Vagina (tissue), 2 donors: Measurements from ENCODE around the gene RPS27L. TPM values are rescaled to one million over a fixed set of nuclear protein-coding genes. Genes with fewer than 3 reads are reported as not detected.

Experiments
- DNase-seq, 2 donors: peaks; one replicate each; pipeline ENCODE4 v3.0.0-alpha.2; 2017; ENCODE audit errors: extremely low spot score in 2 of 2
- H3K27ac ChIP-seq: fragments of 200-600 bp; sonication (generic); one replicate; pipeline ENCODE4 v1.5.1; 2019
- H3K27me3 ChIP-seq: fragments of 200-600 bp; sonication (generic); one replicate; pipeline ENCODE4 v1.5.1; 2019
- H3K36me3 ChIP-seq, 2 donors: fragments of 200-600 bp; sonication (generic); one replicate each; pipeline ENCODE4 v1.5.1; 2017 to 2019
- H3K4me1 ChIP-seq: fragments of 200-600 bp; sonication (generic); one replicate; pipeline ENCODE4 v1.5.1; 2019
- H3K4me3 ChIP-seq, 2 donors: fragments of 200-600 bp; sonication (generic); 1 replicate in 1 of 2; 2 replicates in 1 of 2; pipeline ENCODE4 v1.5.1; 2016 to 2019
- H3K9me3 ChIP-seq: fragments of 200-600 bp; sonication (generic); one replicate; pipeline ENCODE4 v1.5.1; 2019
- POLR2A ChIP-seq, 2 donors: fragments of 450-650 bp; IDR thresholded peaks; one replicate each; pipeline ENCODE4 v1.6.1; 2017; ENCODE audit warnings: antibody characterized with exemption in 2 of 2, mild to moderate bottlenecking in 2 of 2, moderate library complexity in 2 of 2
- POLR2AphosphoS5 ChIP-seq, 2 donors: sonication (generic); formaldehyde crosslinking; IDR thresholded peaks; one replicate each; pipeline ENCODE4 v1.9.0; 2017; ENCODE audit warnings: antibody characterized with exemption in 2 of 2, mild to moderate bottlenecking in 2 of 2, low read depth in 1 of 2; ENCODE audit not compliant: insufficient read depth in 1 of 2
- intact Hi-C: fragments of 100-400 bp; cut with DNase I; formaldehyde crosslinking; loops from one replicate; pipeline ENCODE4 v1.15.1; 2023
- total RNA-seq: library from RNA; depleted of rRNA; stranded (reverse); fragments of >200 nt; gene quantifications from one replicate; pipeline ENCODE4 v1.2.3, GENCODE V29; 2016
- TF ChIP-seq, protein P1 (sequence below), 3 experiments: fragments of 450-650 bp in 2 of 3; fragments of 200-600 bp in 1 of 3; sonication (generic) in 1 of 3; IDR thresholded peaks; one replicate each; pipeline ENCODE4 v1.5.1; 2017 to 2019; ENCODE audit warnings: antibody characterized with exemption in 3 of 3, mild to moderate bottlenecking in 2 of 3, moderate library complexity in 2 of 3

The RPS27L gene
- total RNA-seq, 1 donor from 2014 or later, result 74.6 TPM

DNA sequence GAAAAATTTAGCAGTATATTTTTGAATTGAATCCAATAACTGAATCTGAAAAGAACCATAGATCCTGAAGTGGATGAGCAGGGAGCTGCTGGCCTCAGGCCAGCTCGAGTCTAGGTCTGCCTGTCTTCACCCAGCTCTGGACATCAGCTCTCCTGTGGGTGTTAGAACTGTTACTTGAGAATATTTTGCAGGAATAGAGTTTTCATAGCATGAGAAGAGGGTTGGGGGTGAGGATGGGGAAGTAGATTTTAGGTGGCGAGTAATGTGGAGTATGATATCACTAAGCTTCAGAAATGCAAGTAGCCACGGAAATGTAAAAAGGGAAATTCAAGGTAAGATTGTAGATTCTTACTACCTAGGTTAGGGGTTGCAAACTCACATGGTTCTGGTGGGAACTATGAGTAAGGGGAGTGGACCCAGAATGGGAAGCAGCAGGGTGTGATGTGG lies 38.3 kb upstream of the RPS27L start:
- Histone ChIP-seq H3K27ac (no peak overlapping the region), H3K4me1 (peaks cover 71% of the 10 kb centered on the region), H3K4me3 (no peak overlapping the region)

DNA sequence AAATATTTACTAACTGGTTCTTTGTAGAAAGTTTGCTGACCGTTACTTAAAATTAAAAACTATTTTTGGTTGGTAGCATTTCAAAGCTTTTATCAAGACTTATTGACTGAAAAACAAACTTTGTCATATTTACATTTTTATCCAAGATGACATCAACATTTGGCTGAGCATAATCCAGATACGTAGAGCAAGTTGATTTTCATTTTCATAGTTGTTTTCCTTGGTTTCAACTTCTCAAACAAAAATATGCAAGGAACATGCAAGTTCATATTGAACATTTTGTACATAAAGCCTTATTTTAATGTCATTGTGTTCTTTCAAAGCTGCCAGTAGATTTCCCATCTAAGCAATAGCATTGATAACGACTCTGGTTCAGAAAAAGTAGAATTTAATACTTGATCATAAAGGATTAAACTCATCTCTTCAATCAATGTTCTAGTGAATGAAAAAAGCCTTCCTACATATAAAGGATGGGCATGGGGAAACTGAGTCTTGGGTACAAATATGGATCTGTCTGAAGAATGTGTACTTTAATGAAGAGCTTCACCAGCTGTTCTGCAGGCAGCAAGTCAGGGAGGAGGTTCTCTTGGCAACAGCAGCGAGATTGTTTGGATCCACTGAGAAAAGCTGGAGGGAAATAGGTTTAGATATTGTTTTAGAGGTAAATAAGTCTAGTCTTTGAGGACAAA lies 37.7 kb upstream of the RPS27L start:
- H3K9me3 ChIP-seq, result no peaks in the 10 kb centered on the region
- H3K27me3 ChIP-seq, result no peaks in the 10 kb centered on the region
- H3K27ac ChIP-seq, result peak overlapping the region; percentile 28
- intact Hi-C loops, result loop anchor here (5.0 to 10.0 kb wide), 2 partner anchors 50 to 82 kb away; partner anchors contain the start of gene APH1B
- H3K4me3 ChIP-seq, result no peak overlapping the region
- no peak for DNase-seq
- H3K4me1 ChIP-seq, result peaks cover 76% of the 10 kb centered on the region
- TF ChIP-seq POLR2A (IDR thresholded peaks at IDR 0.05) (no peak), POLR2AphosphoS5 (IDR thresholded peaks at IDR 0.05; ENCODE audit: insufficient read depth in 1 of 2, low read depth in 1 of 2) (no peak)
- TF ChIP-seq, protein P1, sequence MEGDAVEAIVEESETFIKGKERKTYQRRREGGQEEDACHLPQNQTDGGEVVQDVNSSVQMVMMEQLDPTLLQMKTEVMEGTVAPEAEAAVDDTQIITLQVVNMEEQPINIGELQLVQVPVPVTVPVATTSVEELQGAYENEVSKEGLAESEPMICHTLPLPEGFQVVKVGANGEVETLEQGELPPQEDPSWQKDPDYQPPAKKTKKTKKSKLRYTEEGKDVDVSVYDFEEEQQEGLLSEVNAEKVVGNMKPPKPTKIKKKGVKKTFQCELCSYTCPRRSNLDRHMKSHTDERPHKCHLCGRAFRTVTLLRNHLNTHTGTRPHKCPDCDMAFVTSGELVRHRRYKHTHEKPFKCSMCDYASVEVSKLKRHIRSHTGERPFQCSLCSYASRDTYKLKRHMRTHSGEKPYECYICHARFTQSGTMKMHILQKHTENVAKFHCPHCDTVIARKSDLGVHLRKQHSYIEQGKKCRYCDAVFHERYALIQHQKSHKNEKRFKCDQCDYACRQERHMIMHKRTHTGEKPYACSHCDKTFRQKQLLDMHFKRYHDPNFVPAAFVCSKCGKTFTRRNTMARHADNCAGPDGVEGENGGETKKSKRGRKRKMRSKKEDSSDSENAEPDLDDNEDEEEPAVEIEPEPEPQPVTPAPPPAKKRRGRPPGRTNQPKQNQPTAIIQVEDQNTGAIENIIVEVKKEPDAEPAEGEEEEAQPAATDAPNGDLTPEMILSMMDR (IDR thresholded peaks at IDR 0.05), result no peak
- no peaks in the 10 kb centered on the region for H3K36me3 ChIP-seq

More for the DNA sequence above, 38.3 kb upstream of the RPS27L start:
- no peak for DNase-seq
- H3K27me3 ChIP-seq, result no peaks in the 10 kb centered on the region
- H3K36me3 ChIP-seq, result no peaks in the 10 kb centered on the region
- intact Hi-C loops, result loop anchor here (10.0 kb wide), 1 partner anchor 49 kb away; no protein-coding TSS in a partner anchor
- TF ChIP-seq, protein P1 (IDR thresholded peaks at IDR 0.05), result no peak
- TF ChIP-seq POLR2AphosphoS5 (IDR thresholded peaks at IDR 0.05; ENCODE audit: insufficient read depth in 1 of 2, low read depth in 1 of 2) (no peak), POLR2A (IDR thresholded peaks at IDR 0.05) (no peak)
- no peaks in the 10 kb centered on the region for H3K9me3 ChIP-seq

DNA sequence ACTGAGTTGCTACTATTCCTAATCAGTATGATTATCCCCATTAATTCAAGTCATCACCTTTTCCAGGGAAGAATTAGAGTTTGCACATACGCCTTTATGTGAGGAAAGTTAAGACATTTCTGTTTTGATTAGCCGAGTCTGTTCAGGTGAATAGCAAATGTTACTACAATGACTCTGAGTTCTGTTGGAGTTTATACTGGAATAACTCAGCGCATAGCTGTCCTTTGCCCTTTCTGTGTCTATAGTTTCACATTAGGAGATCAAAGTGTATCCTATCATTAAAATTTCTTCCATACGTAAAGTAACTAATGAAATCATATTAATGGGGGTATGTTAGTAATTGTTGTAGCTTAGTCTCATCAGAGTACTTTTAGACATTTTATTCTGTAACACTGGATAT lies 37.0 kb upstream of the RPS27L start:
- no peak for DNase-seq
- peak overlapping the region; percentile 28 for H3K27ac ChIP-seq
- H3K27me3 ChIP-seq, result no peaks in the 10 kb centered on the region
- intact Hi-C loops, result loop anchor here (5.0 to 10.0 kb wide), 2 partner anchors 50 to 83 kb away; partner anchors contain the start of gene APH1B
- H3K4me1 ChIP-seq, result peaks cover 77% of the 10 kb centered on the region
- H3K9me3 ChIP-seq, result no peaks in the 10 kb centered on the region
- TF ChIP-seq POLR2AphosphoS5 (IDR thresholded peaks at IDR 0.05; ENCODE audit: insufficient read depth in 1 of 2, low read depth in 1 of 2) (no peak), POLR2A (IDR thresholded peaks at IDR 0.05) (no peak)
- TF ChIP-seq, protein P1 (IDR thresholded peaks at IDR 0.05), result no peak
- no peak overlapping the region for H3K4me3 ChIP-seq
- no peaks in the 10 kb centered on the region for H3K36me3 ChIP-seq

DNA sequence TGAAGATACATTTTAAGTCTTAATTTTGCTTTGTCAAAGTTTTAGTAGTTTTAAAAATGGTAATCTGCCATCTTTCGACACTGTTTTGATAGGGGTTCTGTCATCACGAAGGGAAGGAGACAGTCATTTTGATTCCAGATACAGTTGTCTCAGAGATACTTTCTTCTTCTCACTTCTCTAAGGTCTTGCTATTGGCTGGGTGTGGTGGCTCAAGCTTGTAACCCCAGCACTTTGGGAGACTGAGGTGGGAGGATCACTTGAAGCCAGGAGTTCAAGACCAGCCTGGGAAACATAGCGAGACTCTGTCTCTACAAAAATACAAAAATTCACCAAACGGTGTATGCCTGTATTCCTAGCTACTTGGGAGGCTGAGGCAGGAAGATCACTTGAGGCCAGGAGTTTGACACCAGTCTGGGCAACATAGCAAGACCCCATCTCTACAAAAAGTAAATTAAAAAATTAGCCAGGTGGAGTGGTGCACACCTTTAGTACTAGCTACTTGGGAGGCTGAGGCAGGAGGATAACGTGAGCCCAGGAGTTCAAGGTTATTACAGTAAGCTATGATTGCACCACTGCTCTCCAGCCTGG lies 35.4 kb upstream of the RPS27L start:
- Histone ChIP-seq H3K36me3 (no peaks in the 10 kb centered on the region), H3K27me3 (no peaks in the 10 kb centered on the region), H3K4me3 (no peak overlapping the region), H3K27ac (no peak overlapping the region), H3K9me3 (no peaks in the 10 kb centered on the region), H3K4me1 (peaks cover 62% of the 10 kb centered on the region)
- intact Hi-C loops, result loop anchor here (5.0 to 10.0 kb wide), 2 partner anchors 52 to 85 kb away; partner anchors contain the start of gene APH1B
- DNase-seq, result no peak
- TF ChIP-seq POLR2AphosphoS5 (IDR thresholded peaks at IDR 0.05; ENCODE audit: insufficient read depth in 1 of 2, low read depth in 1 of 2), result no peak
- no peak for TF ChIP-seq POLR2A (IDR thresholded peaks at IDR 0.05)
- TF ChIP-seq, protein P1 (IDR thresholded peaks at IDR 0.05), result no peak
